ENCODE data around the gene SPEG. TPM values are rescaled to one million over a fixed set of nuclear protein-coding genes. Genes with fewer than 3 reads are reported as not detected.

Gene SPEG
- total and polyA plus RNA-seq, 2 experiments from 2014 or later = 12.6 to 32.4 TPM

DNA sequence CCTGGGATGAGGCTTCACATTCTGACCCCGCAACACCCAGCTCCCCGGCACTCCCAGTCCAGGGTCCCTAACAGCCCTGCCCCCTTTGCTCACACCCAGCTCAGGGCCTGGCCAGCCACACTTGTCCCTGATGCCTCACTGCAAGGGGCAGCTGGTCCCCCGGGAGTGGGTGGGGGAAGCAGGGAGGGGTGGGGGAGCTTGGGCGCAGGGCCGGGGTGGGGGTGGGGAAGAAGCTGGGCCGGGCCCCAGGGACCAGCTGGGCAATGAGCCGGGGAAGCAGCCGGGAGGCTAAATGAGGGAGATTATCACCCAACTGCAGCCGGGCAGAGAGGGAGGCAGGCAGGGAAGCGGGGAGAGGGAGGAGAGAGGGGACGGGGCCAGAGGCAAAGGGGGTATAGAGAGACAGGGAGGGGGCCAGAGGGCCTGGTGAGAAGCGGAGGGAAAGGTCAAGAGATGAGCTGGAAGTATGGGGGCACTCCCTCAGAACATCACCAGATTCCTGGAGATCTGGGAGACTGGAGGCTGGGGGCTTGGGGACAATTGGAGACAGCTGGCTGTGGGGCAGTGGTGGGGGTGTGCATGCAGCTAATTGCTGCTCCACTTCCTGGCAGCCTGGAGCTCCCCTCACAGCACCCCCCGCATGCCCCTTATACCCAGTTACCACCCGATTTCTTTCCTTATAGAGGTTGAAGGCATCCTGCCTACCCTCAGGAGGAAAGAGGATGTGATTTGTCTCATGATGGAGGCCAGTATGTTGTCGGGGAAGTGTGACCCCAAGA is 77.1 kb downstream of the SPEG start:
- peaks cover 10% of the 10 kb centered on the region for H3F3A ChIP-seq (replicated peaks; ENCODE audit: low read depth)
- Mint-ChIP-seq H3K27ac (no peak overlapping the region), H3K4me1 (peaks cover 71% of the 10 kb centered on the region), H3K9me3 (no peaks in the 10 kb centered on the region), H3K27me3 (ENCODE audit: insufficient read depth, low read depth, poor library complexity) (peaks cover 68% of the 10 kb centered on the region), H3K4me3 (peak overlapping the region; percentile 36; the same call in 2 of the 3 replicates), H3K36me3 (ENCODE audit: low read depth) (no peaks in the 10 kb centered on the region)
- no peaks in the 10 kb centered on the region for H4K20me1 ChIP-seq (replicated peaks; ENCODE audit: insufficient read depth)
- DNase-seq (ENCODE audit: low spot score) (peak; percentile 48), ATAC-seq (no peak)
- TF ChIP-seq, protein P1, sequence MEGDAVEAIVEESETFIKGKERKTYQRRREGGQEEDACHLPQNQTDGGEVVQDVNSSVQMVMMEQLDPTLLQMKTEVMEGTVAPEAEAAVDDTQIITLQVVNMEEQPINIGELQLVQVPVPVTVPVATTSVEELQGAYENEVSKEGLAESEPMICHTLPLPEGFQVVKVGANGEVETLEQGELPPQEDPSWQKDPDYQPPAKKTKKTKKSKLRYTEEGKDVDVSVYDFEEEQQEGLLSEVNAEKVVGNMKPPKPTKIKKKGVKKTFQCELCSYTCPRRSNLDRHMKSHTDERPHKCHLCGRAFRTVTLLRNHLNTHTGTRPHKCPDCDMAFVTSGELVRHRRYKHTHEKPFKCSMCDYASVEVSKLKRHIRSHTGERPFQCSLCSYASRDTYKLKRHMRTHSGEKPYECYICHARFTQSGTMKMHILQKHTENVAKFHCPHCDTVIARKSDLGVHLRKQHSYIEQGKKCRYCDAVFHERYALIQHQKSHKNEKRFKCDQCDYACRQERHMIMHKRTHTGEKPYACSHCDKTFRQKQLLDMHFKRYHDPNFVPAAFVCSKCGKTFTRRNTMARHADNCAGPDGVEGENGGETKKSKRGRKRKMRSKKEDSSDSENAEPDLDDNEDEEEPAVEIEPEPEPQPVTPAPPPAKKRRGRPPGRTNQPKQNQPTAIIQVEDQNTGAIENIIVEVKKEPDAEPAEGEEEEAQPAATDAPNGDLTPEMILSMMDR (conservative IDR thresholded peaks at IDR 0.05; ENCODE audit: low read depth in 2 of 2) = no peak
- TF ChIP-seq EZH2phosphoT487 (IDR thresholded peaks at IDR 0.05; ENCODE audit: unreplicated experiment) (no peak), NANOG (IDR thresholded peaks at IDR 0.05; ENCODE audit: borderline replicate concordance) (no peak), STAT1 (IDR thresholded peaks at IDR 0.05; ENCODE audit: unreplicated experiment) (no peak), EZH2 (IDR thresholded peaks at IDR 0.05; ENCODE audit: low read depth, unreplicated experiment) (no peak), JUNB (IDR thresholded peaks at IDR 0.05; ENCODE audit: unreplicated experiment) (no peak), ZNF114 (CRISPR knock-in tag; IDR thresholded peaks at IDR 0.05) (no peak), ZNF331 (CRISPR knock-in tag; IDR thresholded peaks at IDR 0.05; ENCODE audit: low read depth) (no peak)
- TF ChIP-seq, protein P2, sequence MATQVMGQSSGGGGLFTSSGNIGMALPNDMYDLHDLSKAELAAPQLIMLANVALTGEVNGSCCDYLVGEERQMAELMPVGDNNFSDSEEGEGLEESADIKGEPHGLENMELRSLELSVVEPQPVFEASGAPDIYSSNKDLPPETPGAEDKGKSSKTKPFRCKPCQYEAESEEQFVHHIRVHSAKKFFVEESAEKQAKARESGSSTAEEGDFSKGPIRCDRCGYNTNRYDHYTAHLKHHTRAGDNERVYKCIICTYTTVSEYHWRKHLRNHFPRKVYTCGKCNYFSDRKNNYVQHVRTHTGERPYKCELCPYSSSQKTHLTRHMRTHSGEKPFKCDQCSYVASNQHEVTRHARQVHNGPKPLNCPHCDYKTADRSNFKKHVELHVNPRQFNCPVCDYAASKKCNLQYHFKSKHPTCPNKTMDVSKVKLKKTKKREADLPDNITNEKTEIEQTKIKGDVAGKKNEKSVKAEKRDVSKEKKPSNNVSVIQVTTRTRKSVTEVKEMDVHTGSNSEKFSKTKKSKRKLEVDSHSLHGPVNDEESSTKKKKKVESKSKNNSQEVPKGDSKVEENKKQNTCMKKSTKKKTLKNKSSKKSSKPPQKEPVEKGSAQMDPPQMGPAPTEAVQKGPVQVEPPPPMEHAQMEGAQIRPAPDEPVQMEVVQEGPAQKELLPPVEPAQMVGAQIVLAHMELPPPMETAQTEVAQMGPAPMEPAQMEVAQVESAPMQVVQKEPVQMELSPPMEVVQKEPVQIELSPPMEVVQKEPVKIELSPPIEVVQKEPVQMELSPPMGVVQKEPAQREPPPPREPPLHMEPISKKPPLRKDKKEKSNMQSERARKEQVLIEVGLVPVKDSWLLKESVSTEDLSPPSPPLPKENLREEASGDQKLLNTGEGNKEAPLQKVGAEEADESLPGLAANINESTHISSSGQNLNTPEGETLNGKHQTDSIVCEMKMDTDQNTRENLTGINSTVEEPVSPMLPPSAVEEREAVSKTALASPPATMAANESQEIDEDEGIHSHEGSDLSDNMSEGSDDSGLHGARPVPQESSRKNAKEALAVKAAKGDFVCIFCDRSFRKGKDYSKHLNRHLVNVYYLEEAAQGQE (IDR thresholded peaks at IDR 0.05; ENCODE audit: unreplicated experiment) = no peak
- TF ChIP-seq, protein P3, sequence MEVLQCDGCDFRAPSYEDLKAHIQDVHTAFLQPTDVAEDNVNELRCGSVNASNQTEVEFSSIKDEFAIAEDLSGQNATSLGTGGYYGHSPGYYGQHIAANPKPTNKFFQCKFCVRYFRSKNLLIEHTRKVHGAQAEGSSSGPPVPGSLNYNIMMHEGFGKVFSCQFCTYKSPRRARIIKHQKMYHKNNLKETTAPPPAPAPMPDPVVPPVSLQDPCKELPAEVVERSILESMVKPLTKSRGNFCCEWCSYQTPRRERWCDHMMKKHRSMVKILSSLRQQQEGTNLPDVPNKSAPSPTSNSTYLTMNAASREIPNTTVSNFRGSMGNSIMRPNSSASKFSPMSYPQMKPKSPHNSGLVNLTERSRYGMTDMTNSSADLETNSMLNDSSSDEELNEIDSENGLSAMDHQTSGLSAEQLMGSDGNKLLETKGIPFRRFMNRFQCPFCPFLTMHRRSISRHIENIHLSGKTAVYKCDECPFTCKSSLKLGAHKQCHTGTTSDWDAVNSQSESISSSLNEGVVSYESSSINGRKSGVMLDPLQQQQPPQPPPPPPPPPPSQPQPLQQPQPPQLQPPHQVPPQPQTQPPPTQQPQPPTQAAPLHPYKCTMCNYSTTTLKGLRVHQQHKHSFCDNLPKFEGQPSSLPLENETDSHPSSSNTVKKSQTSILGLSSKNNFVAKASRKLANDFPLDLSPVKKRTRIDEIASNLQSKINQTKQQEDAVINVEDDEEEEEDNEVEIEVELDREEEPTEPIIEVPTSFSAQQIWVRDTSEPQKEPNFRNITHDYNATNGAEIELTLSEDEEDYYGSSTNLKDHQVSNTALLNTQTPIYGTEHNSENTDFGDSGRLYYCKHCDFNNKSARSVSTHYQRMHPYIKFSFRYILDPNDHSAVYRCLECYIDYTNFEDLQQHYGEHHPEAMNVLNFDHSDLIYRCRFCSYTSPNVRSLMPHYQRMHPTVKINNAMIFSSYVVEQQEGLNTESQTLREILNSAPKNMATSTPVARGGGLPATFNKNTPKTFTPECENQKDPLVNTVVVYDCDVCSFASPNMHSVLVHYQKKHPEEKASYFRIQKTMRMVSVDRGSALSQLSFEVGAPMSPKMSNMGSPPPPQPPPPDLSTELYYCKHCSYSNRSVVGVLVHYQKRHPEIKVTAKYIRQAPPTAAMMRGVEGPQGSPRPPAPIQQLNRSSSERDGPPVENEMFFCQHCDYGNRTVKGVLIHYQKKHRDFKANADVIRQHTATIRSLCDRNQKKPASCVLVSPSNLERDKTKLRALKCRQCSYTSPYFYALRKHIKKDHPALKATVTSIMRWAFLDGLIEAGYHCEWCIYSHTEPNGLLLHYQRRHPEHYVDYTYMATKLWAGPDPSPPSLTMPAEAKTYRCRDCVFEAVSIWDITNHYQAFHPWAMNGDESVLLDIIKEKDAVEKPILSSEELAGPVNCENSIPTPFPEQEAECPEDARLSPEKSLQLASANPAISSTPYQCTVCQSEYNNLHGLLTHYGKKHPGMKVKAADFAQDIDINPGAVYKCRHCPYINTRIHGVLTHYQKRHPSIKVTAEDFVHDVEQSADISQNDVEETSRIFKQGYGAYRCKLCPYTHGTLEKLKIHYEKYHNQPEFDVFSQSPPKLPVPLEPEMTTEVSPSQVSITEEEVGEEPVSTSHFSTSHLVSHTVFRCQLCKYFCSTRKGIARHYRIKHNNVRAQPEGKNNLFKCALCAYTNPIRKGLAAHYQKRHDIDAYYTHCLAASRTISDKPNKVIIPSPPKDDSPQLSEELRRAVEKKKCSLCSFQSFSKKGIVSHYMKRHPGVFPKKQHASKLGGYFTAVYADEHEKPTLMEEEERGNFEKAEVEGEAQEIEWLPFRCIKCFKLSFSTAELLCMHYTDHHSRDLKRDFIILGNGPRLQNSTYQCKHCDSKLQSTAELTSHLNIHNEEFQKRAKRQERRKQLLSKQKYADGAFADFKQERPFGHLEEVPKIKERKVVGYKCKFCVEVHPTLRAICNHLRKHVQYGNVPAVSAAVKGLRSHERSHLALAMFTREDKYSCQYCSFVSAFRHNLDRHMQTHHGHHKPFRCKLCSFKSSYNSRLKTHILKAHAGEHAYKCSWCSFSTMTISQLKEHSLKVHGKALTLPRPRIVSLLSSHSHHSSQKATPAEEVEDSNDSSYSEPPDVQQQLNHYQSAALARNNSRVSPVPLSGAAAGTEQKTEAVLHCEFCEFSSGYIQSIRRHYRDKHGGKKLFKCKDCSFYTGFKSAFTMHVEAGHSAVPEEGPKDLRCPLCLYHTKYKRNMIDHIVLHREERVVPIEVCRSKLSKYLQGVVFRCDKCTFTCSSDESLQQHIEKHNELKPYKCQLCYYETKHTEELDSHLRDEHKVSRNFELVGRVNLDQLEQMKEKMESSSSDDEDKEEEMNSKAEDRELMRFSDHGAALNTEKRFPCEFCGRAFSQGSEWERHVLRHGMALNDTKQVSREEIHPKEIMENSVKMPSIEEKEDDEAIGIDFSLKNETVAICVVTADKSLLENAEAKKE (CRISPR knock-in tag; IDR thresholded peaks at IDR 0.05) = no peak
- TF ChIP-seq, protein P4, sequence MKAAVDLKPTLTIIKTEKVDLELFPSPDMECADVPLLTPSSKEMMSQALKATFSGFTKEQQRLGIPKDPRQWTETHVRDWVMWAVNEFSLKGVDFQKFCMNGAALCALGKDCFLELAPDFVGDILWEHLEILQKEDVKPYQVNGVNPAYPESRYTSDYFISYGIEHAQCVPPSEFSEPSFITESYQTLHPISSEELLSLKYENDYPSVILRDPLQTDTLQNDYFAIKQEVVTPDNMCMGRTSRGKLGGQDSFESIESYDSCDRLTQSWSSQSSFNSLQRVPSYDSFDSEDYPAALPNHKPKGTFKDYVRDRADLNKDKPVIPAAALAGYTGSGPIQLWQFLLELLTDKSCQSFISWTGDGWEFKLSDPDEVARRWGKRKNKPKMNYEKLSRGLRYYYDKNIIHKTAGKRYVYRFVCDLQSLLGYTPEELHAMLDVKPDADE (IDR thresholded peaks at IDR 0.05) = no peak
- no peaks in the 10 kb centered on the region for H3K36me3 ChIP-seq (ENCODE audit: insufficient read depth)
- peaks cover 63% of the 10 kb centered on the region for H3K27me3 ChIP-seq (ENCODE audit: insufficient read depth)
- H3K4me2 ChIP-seq = peak overlapping the region; percentile 92
- peak overlapping the region; percentile 30; the same call in 1 of the 2 replicates for H3K4me3 ChIP-seq
- no peaks in the 10 kb centered on the region for H3K9me2 ChIP-seq (ENCODE audit: insufficient read depth)
- no peaks in the 10 kb centered on the region for H3K79me2 ChIP-seq (replicated peaks; ENCODE audit: insufficient read depth)
- H3K27ac ChIP-seq (ENCODE audit: low read depth) = no peak overlapping the region
- H3K4me1 ChIP-seq (ENCODE audit: insufficient read depth) = peaks cover 60% of the 10 kb centered on the region
- no peak overlapping the region for H2AFZ ChIP-seq

All from GM23338 (cell line).